Testis (tissue), 2 donors: Measurements from ENCODE around the gene ATP5PF.
"Not testable (repeated sequence)": the region's sequence is repeated elsewhere in the genome, so short reads cannot be mapped to it uniquely, and the experiment has no call there.

Experiments used
- CTCF ChIP-seq, 3 experiments: fragments of 450-650 bp in 2 of 3; fragments of 200-600 bp in 1 of 3; sonication (generic) in 1 of 3; IDR thresholded peaks; one replicate each; pipeline ENCODE4 v1.5.1; 2016 to 2019; ENCODE audit warnings: antibody characterized with exemption in 3 of 3, mild to moderate bottlenecking in 2 of 3, moderate library complexity in 1 of 3
- POLR2A ChIP-seq: fragments of 450-650 bp; IDR thresholded peaks from one replicate; pipeline ENCODE4 v1.6.1; 2017; ENCODE audit warnings: antibody characterized with exemption, mild to moderate bottlenecking, moderate library complexity

DNA sequence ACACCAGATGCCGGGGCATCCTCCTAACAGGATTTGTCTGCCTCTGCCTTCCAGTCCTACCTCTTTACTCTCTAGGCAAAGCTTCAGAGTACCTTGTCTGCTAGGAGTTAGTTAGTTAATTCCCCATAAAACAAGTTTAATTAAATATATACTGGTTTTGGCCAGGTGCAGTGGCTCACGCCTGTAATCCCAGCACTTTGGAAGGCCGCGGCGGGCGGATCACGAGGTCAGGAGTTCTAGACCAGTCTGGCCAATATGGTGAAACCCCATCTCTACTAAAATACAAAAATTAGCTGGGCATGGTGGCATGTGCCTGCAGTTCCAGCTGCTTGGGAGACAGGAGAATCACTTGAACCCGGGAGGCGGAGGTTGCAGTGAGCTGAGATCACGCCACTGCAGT lies 20.6 kb downstream of the ATP5PF start:
- TF ChIP-seq CTCF (IDR thresholded peaks at IDR 0.05); POLR2A: not testable (repeated sequence)
